K562 (cell line): ENCODE results near the gene LST1. TPM values are rescaled to one million over a fixed set of nuclear protein-coding genes. Genes with fewer than 3 reads are reported as not detected.

ENCODE experiments used
- ATAC-seq: fragments of 200-7000 bp; cut with Tn5 transposase; 3 replicates; pipeline ENCODE4 v1.9.1; 2020; ENCODE audit warnings: moderate library complexity
- BruUV-seq: library from RNA; stranded (reverse); fragments of 400-500 nt; replicated peaks from 2 replicates; lab custom pipeline; 2021; lab: Mats Ljungman, UMichigan
- CTCF ChIA-PET: fragments of 300-600 bp; formaldehyde crosslinking; extraction: SDS; loops from one replicate; lab custom pipeline; 2021; ENCODE audit warnings: low intra/inter-chr PET ratio; lab: Yijun Ruan, JAX
- POLR2A ChIA-PET: fragments of 300-600, 350-650 bp; sonication (Branson Sonifier 250); formaldehyde crosslinking; extraction: SDS; loops from one replicate; lab custom pipeline; 2021; ENCODE audit warnings: antibody characterized with exemption, inconsistent platforms; lab: Yijun Ruan, JAX
- DNase-seq, 4 experiments: peaks; one replicate each; pipeline versions ENCODE4 v3.0.0 to v3.0.0-alpha.2; 2011 to 2018; ENCODE audit warnings: low spot score in 3 of 4, mixed read lengths in 3 of 4; ENCODE audit errors: extremely low read depth in 1 of 4
- FAIRE-seq: peaks from 2 replicates; lab custom pipeline; 2011; peaks lifted over from hg19 to GRCh38; lab: Jason Lieb, UNC
- H2AFZ ChIP-seq: 2 replicates; pipeline ENCODE4 v1.6.0; 2011; ENCODE audit warnings: low read depth, low read length, control low read depth, inconsistent platforms
- H3K27ac ChIP-seq: fragments of 200-600 bp; 3 replicates; pipeline ENCODE4 v1.8.0; 2011; ENCODE audit warnings: low read depth, mild to moderate bottlenecking, control low read depth, inconsistent platforms, low read length, moderate library complexity, mixed read lengths; ENCODE audit errors: extremely low read depth
- H3K27me3 ChIP-seq, 2 experiments: fragments of 300-600 bp in 1 of 2; 2 replicates in 1 of 2; 3 replicates in 1 of 2; pipeline versions ENCODE4 v1.6.0 to v1.8.0; 2011; ENCODE audit warnings: inconsistent platforms in 2 of 2, low read length in 2 of 2, mild to moderate bottlenecking in 1 of 2, mixed read lengths in 1 of 2, moderate library complexity in 1 of 2; ENCODE audit not compliant: control insufficient read depth in 2 of 2, insufficient read depth in 2 of 2
- H3K36me3 ChIP-seq: fragments of 300-600 bp; 3 replicates; pipeline ENCODE4 v1.8.0; 2011; ENCODE audit warnings: mild to moderate bottlenecking, low read length, inconsistent platforms; ENCODE audit not compliant: control insufficient read depth, insufficient read depth
- H3K4me1 ChIP-seq, 2 experiments: fragments of 200-600 bp in 1 of 2; replicated peaks in 1 of 2; 2 replicates in 1 of 2; 3 replicates in 1 of 2; pipeline versions ENCODE4 v1.5.1 to v1.8.0; 2011; ENCODE audit warnings: inconsistent platforms in 2 of 2, low read length in 2 of 2, mild to moderate bottlenecking in 1 of 2, mixed read lengths in 1 of 2, moderate library complexity in 1 of 2; ENCODE audit not compliant: control insufficient read depth in 2 of 2, insufficient read depth in 2 of 2
- H3K4me2 ChIP-seq: 2 replicates; pipeline ENCODE4 v1.6.1; 2011; ENCODE audit warnings: low read length, control low read depth, inconsistent platforms, mixed read lengths; ENCODE audit not compliant: insufficient read depth
- H3K4me3 ChIP-seq: fragments of 200-600 bp; sonication (generic), shearing (Covaris generic); 2 replicates; pipeline ENCODE4 v1.5.1; 2016; ENCODE audit warnings: control low read depth, inconsistent platforms
- H3K79me2 ChIP-seq: fragments of 200-600 bp; 3 replicates; pipeline ENCODE4 v1.8.0; 2011; ENCODE audit warnings: low read length, inconsistent platforms; ENCODE audit not compliant: control insufficient read depth, insufficient read depth
- H3K9ac ChIP-seq, 2 experiments: 2 replicates each; pipeline versions ENCODE4 v1.6.0 to v1.6.1; 2011; ENCODE audit warnings: low read depth in 2 of 2, low read length in 2 of 2, control low read depth in 1 of 2, inconsistent platforms in 1 of 2, mild to moderate bottlenecking in 1 of 2, mixed read lengths in 1 of 2; ENCODE audit not compliant: insufficient read depth in 1 of 2
- H3K9me1 ChIP-seq: one replicate; pipeline ENCODE4 v1.6.0; 2011; ENCODE audit warnings: inconsistent platforms, mild to moderate bottlenecking, low read length, moderate library complexity; ENCODE audit not compliant: control insufficient read depth, insufficient read depth
- H3K9me3 ChIP-seq: replicated peaks from 2 replicates; pipeline ENCODE4 v1.5.1; 2011; ENCODE audit warnings: low read depth, low read length, inconsistent platforms; ENCODE audit not compliant: control insufficient read depth, insufficient read depth
- H4K20me1 ChIP-seq: replicated peaks from 2 replicates; pipeline ENCODE4 v1.6.1; 2011; ENCODE audit warnings: low read length, inconsistent platforms, mixed read lengths; ENCODE audit not compliant: control insufficient read depth, insufficient read depth
- ASH1L ChIP-seq: fragments of 450-650 bp; IDR thresholded peaks from 2 replicates; pipeline ENCODE4 v1.6.1; 2018; ENCODE audit warnings: borderline replicate concordance, mild to moderate bottlenecking, low read depth; ENCODE audit not compliant: partially characterized antibody
- BRF2 ChIP-seq: IDR thresholded peaks from 3 replicates; pipeline ENCODE4 v1.6.1; 2011; ENCODE audit warnings: borderline replicate concordance, mild to moderate bottlenecking; ENCODE audit not compliant: insufficient read length, insufficient read depth
- CBFB ChIP-seq: sonication (generic); formaldehyde crosslinking; IDR thresholded peaks from 2 replicates; pipeline ENCODE4 v1.4.0; 2020; ENCODE audit warnings: mild to moderate bottlenecking, missing genetic modification reagents
- KLF6 ChIP-seq: fragments of 250-450 bp; sonication (Bioruptor Pico); IDR thresholded peaks from 2 replicates; pipeline ENCODE4 v1.4.0; 2020; ENCODE audit warnings: mild to moderate bottlenecking, moderate library complexity, borderline replicate concordance
- MCM3 ChIP-seq: fragments of 450-650 bp; IDR thresholded peaks from 2 replicates; pipeline ENCODE4 v1.6.1; 2016
- RBM14 ChIP-seq: fragments of 200-400 bp; formaldehyde crosslinking; IDR thresholded peaks from 2 replicates; pipeline ENCODE4 v1.6.1; 2018; ENCODE audit warnings: low read depth, mild to moderate bottlenecking, low read length, moderate library complexity, borderline replicate concordance; ENCODE audit not compliant: insufficient read depth
- RBM25 ChIP-seq: fragments of 200-400 bp; formaldehyde crosslinking; IDR thresholded peaks from 2 replicates; pipeline ENCODE4 v1.6.1; 2018; ENCODE audit warnings: low read length, low read depth, moderate library complexity; ENCODE audit not compliant: severe bottlenecking
- SMARCC2 ChIP-seq: fragments of 450-650 bp; IDR thresholded peaks from 2 replicates; pipeline ENCODE4 v1.6.1; 2017; ENCODE audit warnings: antibody characterized with exemption, moderate library complexity, mild to moderate bottlenecking, low read depth
- STAG1 ChIP-seq: sonication (generic); formaldehyde crosslinking; IDR thresholded peaks from 2 replicates; pipeline ENCODE4 v1.5.0; 2020; ENCODE audit warnings: missing genetic modification reagents, borderline replicate concordance
- TSC22D4 ChIP-seq: fragments of 450-650 bp; IDR thresholded peaks from 2 replicates; pipeline ENCODE4 v1.6.1; 2016; ENCODE audit warnings: missing genetic modification characterization, missing biosample characterization, control low read depth
- ZHX1 ChIP-seq: fragments of 150-350 bp; conservative IDR thresholded peaks from 2 replicates; pipeline ENCODE4 v1.6.1; 2014; ENCODE audit warnings: low read length
- ZNF551 ChIP-seq: fragments of 250-450 bp; sonication (Bioruptor Pico); IDR thresholded peaks from 2 replicates; pipeline ENCODE4 v1.5.0; 2021; ENCODE audit warnings: mild to moderate bottlenecking, moderate library complexity
- ZNF764 ChIP-seq: fragments of 250-450 bp; sonication (Bioruptor Pico); IDR thresholded peaks from 2 replicates; pipeline ENCODE4 v1.4.0; 2020; ENCODE audit warnings: low read depth, mild to moderate bottlenecking, moderate library complexity
- WGBS: fragments of 100-300 bp; shearing (Covaris generic); methylation state at CpG from one replicate; pipeline ENCODE4 v1.1.6; 2016; ENCODE audit warnings: low coverage, mixed read lengths; ENCODE audit not compliant: insufficient coverage; ENCODE audit errors: missing lambda C conversion rate; 5-methylcytosine and 5-hydroxymethylcytosine counted together
- in situ Hi-C: fragments of 300-500 bp; cut with MboI; formaldehyde crosslinking; loops from 4 replicates; pipeline ENCODE4 v1.15.0; 2018; ENCODE audit warnings: inconsistent platforms, mixed read lengths
- intact Hi-C: fragments of 100-400 bp; cut with micrococcal nuclease; formaldehyde crosslinking; loops from 2 replicates; pipeline ENCODE4 v1.14.2; 2022
- polyA plus RNA-seq, 8 experiments: library from polyadenylated mRNA; depleted of rRNA in 4 of 8; stranded (reverse) in 5 of 8; unstranded in 3 of 8; fragments of >200 nt; fragmentation: Nextera tagmentation in 2 of 8; fragmentation: Illumina TruSeq in 1 of 8; extraction: Ambion mirVana in 2 of 8; extraction: Trizol in 1 of 8; gene quantifications; 2 replicates each; pipeline versions ENCODE4 v1.2.1 to v1.2.3, GENCODE V29; 2011 to 2014; ENCODE audit warnings: inconsistent platforms in 1 of 8, missing spikeins in 1 of 8
- total RNA-seq, 7 experiments: library from RNA; depleted of rRNA in 6 of 7; stranded (reverse); fragments of >200 nt in 6 of 7; fragmentation: Illumina TruSeq in 2 of 7; extraction: Trizol in 2 of 7; gene quantifications; 2 replicates each; pipeline versions ENCODE4 v1.2.1 to v1.2.3, GENCODE V29; 2011 to 2021; ENCODE audit warnings: low replicate concordance in 1 of 7

LST1 gene
- total and polyA plus RNA-seq, 9 of the 15 experiments (the other 6 are each of a cell fraction or from before 2014, with no cell fraction given), result 0.82 to 7.8 (median 1.7) TPM

GRCh38 chr6:31541658-31542521 lies 44.2 kb upstream of the LST1 start, which contains the start of gene DDX39B (continued):
- TF ChIP-seq ZNF551 (CRISPR knock-in tag), result no peak

- Histone ChIP-seq H3K4me1 (peaks cover 16 to 29% of the 10 kb centered on the region in 2 experiments), H2AFZ (no peak overlapping the region), H3K27ac (no peak overlapping the region), H4K20me1 (peaks cover 24% of the 10 kb centered on the region), H3K9me3 (no peaks in the 10 kb centered on the region), H3K36me3 (peaks cover 30% of the 10 kb centered on the region), H3K4me3 (no peak overlapping the region), H3K9me1 (peaks cover 15% of the 10 kb centered on the region), H3K4me2 (no peak overlapping the region), H3K27me3 (no peaks in the 10 kb centered on the region), H3K9ac (peak overlapping the region in 1 of 2 experiments; percentile 23; a peak in 1 of 4 replicates), H3K79me2 (peaks cover 61% of the 10 kb centered on the region)
- in situ Hi-C loops (loop anchor here (25.0 kb wide), 1 partner anchor 1419 kb away; the partner anchor contains the start of genes BRD2 and HLA-DMA), intact Hi-C loops (loop anchor here (5.0 to 10.0 kb wide), 2 partner anchors 146 to 231 kb away; partner anchors contain the start of gene VWA7)
- ChIA-PET POLR2A (interaction anchor here (1.1 to 3.9 kb wide), 7 partner anchors 7 to 55 kb away, joined by 3 to 27 read pairs (median 20); partner anchors contain the start of gene LTB), CTCF (interaction anchor here (0.9 kb wide), 1 partner anchor 55 kb away, joined by 3 read pairs; no protein-coding TSS in a partner anchor)
- FAIRE-seq (no peak), ATAC-seq (no peak), DNase-seq (no peak)
- TF ChIP-seq SMARCC2, result no peak
- TF ChIP-seq STAG1 (CRISPR knock-in tag), result no peak
- TF ChIP-seq TSC22D4 (tag), result no peak
- no peak for TF ChIP-seq BRF2
- no peak for TF ChIP-seq ZNF764
- TF ChIP-seq RBM14, result no peak
- no peak for TF ChIP-seq MCM3
- no peak for TF ChIP-seq RBM25
- TF ChIP-seq CBFB, result no peak
- TF ChIP-seq ASH1L, result no peak
- no peak for TF ChIP-seq KLF6 (CRISPR knock-in tag)
- no peak for TF ChIP-seq ZHX1
- 94% methylated on average over 6 of the region's 6 CpGs for WGBS
- no TSS peak for BruUV-seq
These were observed 42.4 kb upstream of the LST1 start for GRCh38 chr6:31543639-31544038.
